SU-DHL-6 (cell line): ENCODE data around the gene TREX2.

Source experiments
- CTCF ChIP-seq: fragments of 200-600 bp; sonication (generic); IDR thresholded peaks from one replicate; pipeline ENCODE4 v1.5.1; 2017; ENCODE audit warnings: antibody characterized with exemption, mild to moderate bottlenecking, low read length, moderate library complexity; ENCODE audit not compliant: insufficient read depth, poor library complexity, severe bottlenecking
- EZH2phosphoT487 ChIP-seq: fragments of 200-600 bp; sonication (generic), shearing (Covaris generic); conservative IDR thresholded peaks from 2 replicates; pipeline ENCODE4 v1.6.1; 2018; ENCODE audit warnings: mild to moderate bottlenecking, antibody characterized with exemption, low read length, moderate library complexity, mixed read lengths

- no peak for TF ChIP-seq CTCF
- no peak for TF ChIP-seq EZH2phosphoT487
These were observed 28.9 kb upstream of the TREX2 start for GRCh38 chrX:153474718-153475117.
